ENCODE data around the gene DAGLA. TPM values are rescaled to one million over a fixed set of nuclear protein-coding genes. Genes with fewer than 3 reads are reported as not detected.

DAGLA gene
- total RNA-seq, 1 experiment from 2014 or later, result 10.1 TPM

GRCh38 chr11:61718046-61718531, 37.9 kb downstream of the DAGLA start:
- Histone ChIP-seq H4K20me1 (ENCODE audit: insufficient read depth) (0 out of 2 replicates have a peak, but pooled peaks cover 6% of the 10 kb centered on the region), H3K9me3 (ENCODE audit: insufficient read depth, low read depth) (no peaks in the 10 kb centered on the region), H3K4me3 (no peak overlapping the region), H3K36me3 (ENCODE audit: low read depth) (no peaks in the 10 kb centered on the region), H3K4me2 (no peak overlapping the region), H3K79me2 (ENCODE audit: low read depth) (no peaks in the 10 kb centered on the region), H3K27me3 (ENCODE audit: insufficient read depth, low read depth) (no peaks in the 10 kb centered on the region), H3F3A (ENCODE audit: insufficient read depth, low read depth) (no peaks in the 10 kb centered on the region; the same call in 1 of the 2 replicates), H3K4me1 (replicated peaks; ENCODE audit: insufficient read depth) (no peaks in the 10 kb centered on the region), H3K9me2 (ENCODE audit: insufficient read depth) (no peaks in the 10 kb centered on the region), H3K27ac (no peak overlapping the region), H2AFZ (no peak overlapping the region)
- TF ChIP-seq EZH2 (IDR thresholded peaks at IDR 0.05; ENCODE audit: low read depth), result no peak
- TF ChIP-seq CTCF (conservative IDR thresholded peaks at IDR 0.05), result no peak
- ChIA-PET POLR2A (ENCODE audit: unreplicated experiment) (interaction anchor here (0.6 kb wide), 1 partner anchor 10 kb away, joined by 14 read pairs; no protein-coding TSS in a partner anchor), CTCF (no interaction called here)
- BruUV-seq (replicated peaks), result no TSS peak
- intact Hi-C loops (cut with micrococcal nuclease; ENCODE audit: unreplicated experiment), result no loop called here
- DNase-seq, result no peak

GRCh38 chr11:61718621-61719302, 38.6 kb downstream of the DAGLA start:
- no peaks in the 10 kb centered on the region for H3K79me2 ChIP-seq (ENCODE audit: low read depth)
- H3K4me3 ChIP-seq, result no peak overlapping the region
- no peaks in the 10 kb centered on the region for H3K9me2 ChIP-seq (ENCODE audit: insufficient read depth)
- H3K36me3 ChIP-seq (ENCODE audit: low read depth), result no peaks in the 10 kb centered on the region
- TF ChIP-seq EZH2 (IDR thresholded peaks at IDR 0.05; ENCODE audit: low read depth) (no peak), CTCF (conservative IDR thresholded peaks at IDR 0.05) (no peak)
- ChIA-PET POLR2A (ENCODE audit: unreplicated experiment) (interaction anchor here (0.6 kb wide), 1 partner anchor 11 kb away, joined by 14 read pairs; no protein-coding TSS in a partner anchor), CTCF (interaction anchor here (0.5 kb wide), 1 partner anchor 530 kb away, joined by 4 read pairs; no protein-coding TSS in a partner anchor)
- H3K4me2 ChIP-seq, result no peak overlapping the region
- no peak overlapping the region for H3K27ac ChIP-seq
- H3K9me3 ChIP-seq (ENCODE audit: insufficient read depth, low read depth), result no peaks in the 10 kb centered on the region
- no peak overlapping the region for H2AFZ ChIP-seq
- 0 out of 2 replicates have a peak, but pooled peaks cover 6% of the 10 kb centered on the region for H4K20me1 ChIP-seq (ENCODE audit: insufficient read depth)
- intact Hi-C loops (cut with micrococcal nuclease; ENCODE audit: unreplicated experiment), result no loop called here
- H3K4me1 ChIP-seq (replicated peaks; ENCODE audit: insufficient read depth), result no peaks in the 10 kb centered on the region
- no peak for DNase-seq
- H3F3A ChIP-seq (ENCODE audit: insufficient read depth, low read depth), result no peaks in the 10 kb centered on the region; the same call in none of the 2 replicates
- H3K27me3 ChIP-seq (ENCODE audit: insufficient read depth, low read depth), result no peaks in the 10 kb centered on the region
- BruUV-seq (replicated peaks), result no TSS peak

GRCh38 chr11:61719978-61720377, 39.8 kb downstream of the DAGLA start:
- Histone ChIP-seq H3K27me3 (ENCODE audit: insufficient read depth, low read depth) (no peaks in the 10 kb centered on the region), H3K4me1 (replicated peaks; ENCODE audit: insufficient read depth) (no peaks in the 10 kb centered on the region), H3K4me3 (no peak overlapping the region), H4K20me1 (ENCODE audit: insufficient read depth) (0 out of 2 replicates have a peak, but pooled peaks cover 6% of the 10 kb centered on the region), H3K36me3 (ENCODE audit: low read depth) (no peaks in the 10 kb centered on the region), H3K27ac (no peak overlapping the region), H3K79me2 (ENCODE audit: low read depth) (no peaks in the 10 kb centered on the region), H3K9me2 (ENCODE audit: insufficient read depth) (no peaks in the 10 kb centered on the region), H3F3A (ENCODE audit: insufficient read depth, low read depth) (no peaks in the 10 kb centered on the region; the same call in 1 of the 2 replicates), H2AFZ (no peak overlapping the region), H3K4me2 (no peak overlapping the region), H3K9me3 (ENCODE audit: insufficient read depth, low read depth) (no peaks in the 10 kb centered on the region)
- ChIA-PET CTCF (interaction anchor here (0.6 to 1.6 kb wide), 2 partner anchors 12 to 232 kb away, joined by 3 to 19 read pairs; no protein-coding TSS in a partner anchor), POLR2A (ENCODE audit: unreplicated experiment) (no interaction called here)
- no peak for DNase-seq
- no TSS peak for BruUV-seq (replicated peaks)
- intact Hi-C loops (cut with micrococcal nuclease; ENCODE audit: unreplicated experiment), result no loop called here
- TF ChIP-seq CTCF (conservative IDR thresholded peaks at IDR 0.05) (no peak), EZH2 (IDR thresholded peaks at IDR 0.05; ENCODE audit: low read depth) (no peak)

All from PC-9 (cell line).